Measurements from ENCODE around the gene LOXHD1. TPM values are rescaled to one million over a fixed set of nuclear protein-coding genes. Genes with fewer than 3 reads are reported as not detected.
A peak's percentile ranks its signal among the peaks of the same experiment; 100 is the strongest.

Gene LOXHD1
- total RNA-seq, 1 donor from 2014 or later = not detected

DNA sequence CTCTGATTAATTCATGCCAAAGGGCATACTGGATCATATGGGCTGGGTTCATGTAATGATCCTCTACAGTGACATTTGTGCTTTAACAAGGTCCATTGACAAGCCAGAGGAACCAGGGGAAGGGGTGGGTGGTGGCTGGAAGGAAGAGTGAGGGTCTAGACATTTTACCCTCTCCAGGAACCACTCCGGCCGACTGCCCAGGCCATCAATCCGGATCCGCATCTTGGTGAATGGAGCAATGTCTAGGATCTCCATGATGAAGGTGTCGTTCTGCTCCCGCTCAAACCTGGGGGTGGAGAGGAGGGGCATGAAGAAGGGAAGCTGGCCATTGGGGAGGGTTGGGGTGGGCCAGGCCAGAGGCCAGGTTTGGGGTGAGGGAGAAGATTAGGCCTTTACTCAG is 147.5 kb downstream of the LOXHD1 start:
- Mint-ChIP-seq H3K4me1 (no peaks in the 10 kb centered on the region), H3K9me3 (no peaks in the 10 kb centered on the region), H3K36me3 (ENCODE audit: low read depth) (no peaks in the 10 kb centered on the region), H3K27ac (no peak overlapping the region), H3K4me3 (no peak overlapping the region), H3K27me3 (peaks cover 4% of the 10 kb centered on the region)
- intact Hi-C loops (cut with micrococcal nuclease) = no loop called here
- no peak for DNase-seq

DNA sequence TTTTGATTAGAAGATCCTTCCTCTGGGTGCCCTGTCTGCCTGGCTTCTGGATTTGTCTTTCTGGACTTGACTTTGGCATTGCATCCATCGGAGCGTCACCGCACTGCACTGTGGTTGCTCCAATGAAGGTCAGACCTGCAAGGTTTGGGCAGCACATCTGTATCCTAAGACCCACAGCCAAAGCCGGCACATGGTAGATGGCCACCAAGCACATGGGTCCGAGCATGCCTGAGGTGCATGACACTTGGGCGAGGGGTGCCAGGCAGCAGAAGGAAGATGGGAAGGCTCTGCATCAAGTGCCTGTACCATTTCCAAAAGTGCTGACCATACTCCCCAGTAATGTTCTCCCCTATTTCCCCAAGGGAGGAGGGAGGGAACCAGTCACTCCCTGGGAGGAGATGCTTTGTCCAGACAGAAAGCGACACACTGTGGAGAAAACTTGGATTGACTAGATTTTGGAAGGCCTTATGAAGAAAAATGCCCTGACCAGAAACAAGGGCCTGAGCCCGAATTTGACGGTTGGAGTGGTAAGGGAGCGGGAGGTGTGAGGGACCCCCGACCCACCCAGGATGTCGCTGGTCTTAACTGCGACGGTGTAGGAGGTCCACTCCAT is 149.9 kb downstream of the LOXHD1 start:
- Mint-ChIP-seq H3K36me3 (ENCODE audit: low read depth) (no peaks in the 10 kb centered on the region), H3K27ac (no peak overlapping the region), H3K4me3 (no peak overlapping the region), H3K9me3 (no peaks in the 10 kb centered on the region), H3K27me3 (peaks cover 2% of the 10 kb centered on the region), H3K4me1 (no peaks in the 10 kb centered on the region)
- DNase-seq = no peak
- intact Hi-C loops (cut with micrococcal nuclease) = no loop called here

DNA sequence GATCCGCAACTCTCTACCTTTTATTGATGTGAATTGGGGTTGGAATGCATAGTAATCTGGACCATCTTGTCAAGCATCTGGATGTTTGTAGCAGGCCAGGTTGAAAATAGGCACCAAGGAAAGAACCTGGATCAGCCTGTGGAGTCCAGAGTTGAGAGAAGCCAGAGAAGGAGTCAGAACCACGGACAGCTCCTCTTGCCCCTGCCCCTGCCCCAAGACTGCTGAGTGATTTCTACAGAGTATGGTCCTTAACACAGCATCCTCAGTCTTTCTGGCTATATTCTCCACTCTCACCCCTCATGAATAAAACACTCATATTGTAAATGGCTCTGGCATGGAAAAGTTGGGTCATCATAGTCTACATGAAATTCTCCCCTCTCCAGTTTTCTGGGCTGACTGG is 154.6 kb downstream of the LOXHD1 start:
- Mint-ChIP-seq H3K27me3 (no peaks in the 10 kb centered on the region), H3K27ac (no peak overlapping the region), H3K4me1 (no peaks in the 10 kb centered on the region), H3K9me3 (no peaks in the 10 kb centered on the region), H3K36me3 (ENCODE audit: low read depth) (no peaks in the 10 kb centered on the region), H3K4me3 (no peak overlapping the region)
- peak; percentile 68 for DNase-seq
- intact Hi-C loops (cut with micrococcal nuclease) = no loop called here

DNA sequence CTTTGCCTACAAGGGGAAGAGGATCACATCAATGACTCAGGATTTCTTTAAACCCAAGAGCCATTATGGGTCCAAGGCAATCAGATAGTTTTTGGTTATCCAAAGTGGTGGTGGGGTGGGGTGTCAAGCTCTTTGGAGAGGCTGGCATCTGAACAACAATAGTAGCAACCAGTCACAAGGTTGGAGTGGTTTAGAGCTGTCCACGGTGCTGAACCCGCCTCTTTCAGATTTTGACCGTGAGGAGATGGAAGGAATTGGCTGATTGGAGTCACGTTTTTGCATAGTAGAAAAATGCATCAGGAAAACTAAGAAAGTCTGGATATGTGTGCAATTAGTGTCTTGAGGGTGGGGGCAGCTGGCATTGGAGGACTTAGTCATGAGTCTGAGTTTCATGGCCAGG is 159.9 kb downstream of the LOXHD1 start:
- H3K4me3 Mint-ChIP-seq = no peak overlapping the region
- no peak overlapping the region for H3K27ac Mint-ChIP-seq
- no peaks in the 10 kb centered on the region for H3K4me1 Mint-ChIP-seq
- intact Hi-C loops (cut with micrococcal nuclease) = no loop called here
- H3K9me3 Mint-ChIP-seq = no peaks in the 10 kb centered on the region
- no peaks in the 10 kb centered on the region for H3K27me3 Mint-ChIP-seq
- DNase-seq = peak; percentile 85
- no peaks in the 10 kb centered on the region for H3K36me3 Mint-ChIP-seq (ENCODE audit: low read depth)

GRCh38 chr18:46488471-46489213 is 168.4 kb downstream of the LOXHD1 start:
- Mint-ChIP-seq H3K4me1 (no peaks in the 10 kb centered on the region), H3K27me3 (peaks cover 2% of the 10 kb centered on the region), H3K27ac (no peak overlapping the region), H3K9me3 (no peaks in the 10 kb centered on the region), H3K36me3 (ENCODE audit: low read depth) (no peaks in the 10 kb centered on the region), H3K4me3 (no peak overlapping the region)
- intact Hi-C loops (cut with micrococcal nuclease) = no loop called here
- DNase-seq = no peak

DNA sequence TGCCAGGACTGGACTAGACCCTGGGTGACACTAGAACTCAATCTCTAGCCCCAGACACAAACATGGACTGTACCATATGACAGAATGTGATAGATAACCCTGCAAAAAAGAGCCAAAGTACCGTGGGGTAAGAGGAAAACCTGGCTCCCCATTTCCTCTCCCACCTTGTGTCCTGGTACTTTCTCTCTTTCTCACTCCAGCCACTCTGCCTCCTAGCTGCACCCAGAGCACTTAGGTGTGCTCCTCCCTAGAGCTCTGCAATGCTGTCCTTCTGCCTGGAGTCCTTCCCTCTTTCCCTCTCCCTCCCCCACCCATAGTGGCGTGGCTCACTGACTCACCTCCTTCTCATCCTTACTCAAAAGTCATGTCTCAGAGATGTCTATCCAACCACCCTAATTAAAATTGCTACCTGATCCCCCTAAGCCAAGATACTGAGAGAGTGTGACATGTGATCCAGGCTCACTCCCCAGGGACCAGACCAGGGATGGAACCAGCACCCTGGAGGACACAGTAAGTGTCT is 171.3 kb downstream of the LOXHD1 start:
- DNase-seq = no peak
- Mint-ChIP-seq H3K9me3 (no peaks in the 10 kb centered on the region), H3K4me3 (no peak overlapping the region), H3K36me3 (ENCODE audit: low read depth) (no peaks in the 10 kb centered on the region), H3K27me3 (peaks cover 2% of the 10 kb centered on the region), H3K4me1 (no peaks in the 10 kb centered on the region), H3K27ac (no peak overlapping the region)
- intact Hi-C loops (cut with micrococcal nuclease) = no loop called here

DNA sequence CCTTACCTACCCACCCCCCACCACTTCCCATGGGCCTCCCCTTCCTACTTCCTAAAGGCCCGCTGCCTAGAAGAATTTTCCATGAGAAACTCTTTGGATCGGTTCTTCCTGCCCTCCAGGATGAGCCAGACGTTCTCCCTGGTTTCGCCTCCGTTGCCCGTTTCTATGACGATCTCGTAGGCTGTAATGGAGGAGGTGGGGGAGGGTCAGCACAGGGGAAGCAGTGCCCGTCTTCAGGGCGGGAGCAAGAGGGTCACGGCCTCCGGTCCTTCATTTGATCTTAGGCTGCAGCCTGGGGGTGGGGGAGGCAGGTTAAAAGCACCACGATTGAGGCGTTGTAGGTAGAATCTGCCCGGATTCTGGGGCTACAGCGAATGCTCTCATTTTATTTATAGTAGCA is 172.0 kb downstream of the LOXHD1 start:
- no peak overlapping the region for H3K4me3 Mint-ChIP-seq
- H3K27ac Mint-ChIP-seq = no peak overlapping the region
- intact Hi-C loops (cut with micrococcal nuclease) = no loop called here
- no peaks in the 10 kb centered on the region for H3K4me1 Mint-ChIP-seq
- no peaks in the 10 kb centered on the region for H3K36me3 Mint-ChIP-seq (ENCODE audit: low read depth)
- peaks cover 5% of the 10 kb centered on the region for H3K27me3 Mint-ChIP-seq
- H3K9me3 Mint-ChIP-seq = no peaks in the 10 kb centered on the region
- no peak for DNase-seq

- Mint-ChIP-seq H3K36me3 (ENCODE audit: low read depth) (no peaks in the 10 kb centered on the region), H3K4me1 (no peaks in the 10 kb centered on the region), H3K27me3 (peaks cover 5% of the 10 kb centered on the region), H3K9me3 (no peaks in the 10 kb centered on the region), H3K27ac (no peak overlapping the region), H3K4me3 (no peak overlapping the region)
- intact Hi-C loops (cut with micrococcal nuclease) = no loop called here
- DNase-seq = no peak
Measured at GRCh38 chr18:46482831-46483230, 174.2 kb downstream of the LOXHD1 start.

- Mint-ChIP-seq H3K4me3 (no peak overlapping the region), H3K9me3 (no peaks in the 10 kb centered on the region), H3K27me3 (peaks cover 5% of the 10 kb centered on the region), H3K36me3 (ENCODE audit: low read depth) (no peaks in the 10 kb centered on the region), H3K4me1 (no peaks in the 10 kb centered on the region), H3K27ac (no peak overlapping the region)
- DNase-seq = no peak
- intact Hi-C loops (cut with micrococcal nuclease) = loop anchor here (1.0 to 2.0 kb wide), 2 partner anchors 201 to 333 kb away; no protein-coding TSS in a partner anchor
Measured at GRCh38 chr18:46481847-46482245, 175.2 kb downstream of the LOXHD1 start.

GRCh38 chr18:46481048-46481846 is 175.8 kb downstream of the LOXHD1 start:
- H3K4me1 Mint-ChIP-seq = no peaks in the 10 kb centered on the region

GRCh38 chr18:46480226-46480625 is 176.8 kb downstream of the LOXHD1 start:
- no peaks in the 10 kb centered on the region for H3K9me3 Mint-ChIP-seq

More at GRCh38 chr18:46481048-46481846, 175.8 kb downstream of the LOXHD1 start:
- no peaks in the 10 kb centered on the region for H3K9me3 Mint-ChIP-seq
- peak; percentile 86 for DNase-seq
- intact Hi-C loops (cut with micrococcal nuclease) = loop anchor here (1.0 to 2.0 kb wide), 2 partner anchors 200 to 332 kb away; no protein-coding TSS in a partner anchor
- peaks cover 5% of the 10 kb centered on the region for H3K27me3 Mint-ChIP-seq
- no peak overlapping the region for H3K4me3 Mint-ChIP-seq
- no peak overlapping the region for H3K27ac Mint-ChIP-seq
- no peaks in the 10 kb centered on the region for H3K36me3 Mint-ChIP-seq (ENCODE audit: low read depth)

DNA sequence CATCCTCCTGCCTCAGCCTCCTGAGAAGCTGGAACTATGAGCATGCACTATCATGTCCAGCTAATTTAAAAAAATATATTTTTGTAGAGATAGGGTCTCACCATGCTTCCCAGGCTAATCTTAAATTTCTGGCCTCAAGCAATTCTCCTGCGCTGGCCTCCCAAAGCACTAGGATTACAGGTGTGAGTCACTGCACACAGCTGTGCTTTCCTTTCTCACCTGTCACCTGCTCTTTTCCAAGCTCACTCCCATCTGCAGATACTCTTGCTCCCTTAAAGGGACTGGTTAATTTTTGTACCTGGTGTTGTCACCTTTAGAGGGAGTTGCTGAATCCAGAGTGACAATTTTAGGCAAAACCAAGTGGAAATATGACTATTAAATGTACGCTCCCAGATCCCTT is 178.2 kb downstream of the LOXHD1 start:
- H3K36me3 Mint-ChIP-seq (ENCODE audit: low read depth) = no peaks in the 10 kb centered on the region
- no peak overlapping the region for H3K27ac Mint-ChIP-seq
- peaks cover 3% of the 10 kb centered on the region for H3K27me3 Mint-ChIP-seq
- H3K4me1 Mint-ChIP-seq = peaks cover 9% of the 10 kb centered on the region
- H3K9me3 Mint-ChIP-seq = no peaks in the 10 kb centered on the region
- DNase-seq = no peak
- intact Hi-C loops (cut with micrococcal nuclease) = no loop called here
- H3K4me3 Mint-ChIP-seq = no peak overlapping the region

More at GRCh38 chr18:46480226-46480625, 176.8 kb downstream of the LOXHD1 start:
- H3K36me3 Mint-ChIP-seq (ENCODE audit: low read depth) = no peaks in the 10 kb centered on the region
- intact Hi-C loops (cut with micrococcal nuclease) = loop anchor here (2.0 kb wide), 1 partner anchor 331 kb away; no protein-coding TSS in a partner anchor
- H3K4me3 Mint-ChIP-seq = no peak overlapping the region
- peaks cover 2% of the 10 kb centered on the region for H3K4me1 Mint-ChIP-seq
- no peak overlapping the region for H3K27ac Mint-ChIP-seq
- DNase-seq = no peak
- H3K27me3 Mint-ChIP-seq = peaks cover 5% of the 10 kb centered on the region

DNA sequence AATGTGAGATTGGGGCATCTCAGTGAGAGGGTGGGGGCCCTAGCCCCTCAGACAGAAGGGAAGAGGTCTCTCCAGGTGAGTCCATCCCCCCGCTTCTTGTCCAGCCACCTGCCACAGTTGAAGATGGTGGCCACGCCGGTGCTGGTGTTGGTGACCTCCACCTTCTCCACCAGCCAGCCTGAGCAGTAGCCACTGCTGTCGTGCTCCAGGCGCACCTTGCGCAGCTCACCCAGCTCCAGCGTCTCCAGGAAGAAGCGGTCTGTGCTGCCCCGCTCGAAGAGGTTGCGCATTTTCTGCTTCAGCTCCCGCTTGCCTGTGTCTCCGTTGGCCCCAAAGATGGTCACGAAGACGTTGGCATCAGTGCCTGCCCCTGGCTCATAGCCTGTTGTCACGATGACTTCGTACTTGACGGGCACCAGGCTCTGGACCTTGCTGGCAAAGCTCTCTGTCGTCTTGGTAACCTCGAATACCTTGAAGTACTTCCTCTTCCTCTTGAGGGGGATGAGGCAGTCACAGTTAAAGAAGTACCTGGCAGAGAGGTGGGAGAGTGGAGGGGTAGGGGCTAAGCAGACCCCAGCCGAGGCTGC is 179.5 kb downstream of the LOXHD1 start:
- Mint-ChIP-seq H3K27ac (no peak overlapping the region), H3K36me3 (ENCODE audit: low read depth) (no peaks in the 10 kb centered on the region), H3K4me3 (no peak overlapping the region), H3K27me3 (peaks cover 3% of the 10 kb centered on the region), H3K9me3 (no peaks in the 10 kb centered on the region), H3K4me1 (peaks cover 9% of the 10 kb centered on the region)
- DNase-seq = no peak
- intact Hi-C loops (cut with micrococcal nuclease) = no loop called here
